Transverse colon (tissue), 3 donors: Measurements from ENCODE around the gene THSD7A.

Experiments used
- EP300 ChIP-seq: sonication (generic); formaldehyde crosslinking; IDR thresholded peaks from one replicate; pipeline ENCODE4 v1.6.1; 2017; ENCODE audit warnings: antibody characterized with exemption, low read depth
- POLR2A ChIP-seq: fragments of 450-650 bp; IDR thresholded peaks from one replicate; pipeline ENCODE4 v1.6.1; 2016; ENCODE audit warnings: antibody characterized with exemption, mild to moderate bottlenecking, moderate library complexity
- TF ChIP-seq, protein P1 (sequence below), 5 experiments: fragments of 200-600 bp in 3 of 5; fragments of 450-650 bp in 2 of 5; sonication (generic) in 3 of 5; IDR thresholded peaks; 1 replicate in 2 of 5; 2 replicates in 3 of 5; pipeline ENCODE4 v1.5.1; 2016 to 2017; ENCODE audit warnings: antibody characterized with exemption in 5 of 5, inconsistent platforms in 3 of 5, mild to moderate bottlenecking in 2 of 5, moderate library complexity in 1 of 5

DNA sequence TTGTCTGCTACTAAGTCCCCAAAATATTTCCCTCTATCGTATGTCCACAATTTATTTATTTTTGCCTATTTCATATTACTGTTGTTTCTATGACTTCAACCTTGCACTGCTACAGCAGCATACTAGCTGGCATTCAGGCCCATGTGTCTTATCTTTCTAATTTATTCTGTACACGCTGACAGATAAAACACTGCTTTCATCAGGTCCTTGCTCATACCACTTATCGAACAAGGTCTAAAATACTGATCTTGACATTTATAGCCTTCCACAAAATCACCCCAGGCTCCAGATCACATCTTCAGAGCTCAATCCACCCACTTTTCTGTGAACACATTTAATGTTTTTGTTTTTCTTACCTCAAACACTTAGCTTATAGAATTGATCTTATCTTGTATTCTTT is 374.6 kb downstream of the THSD7A start:
- no peak for TF ChIP-seq EP300
- TF ChIP-seq, protein P1, sequence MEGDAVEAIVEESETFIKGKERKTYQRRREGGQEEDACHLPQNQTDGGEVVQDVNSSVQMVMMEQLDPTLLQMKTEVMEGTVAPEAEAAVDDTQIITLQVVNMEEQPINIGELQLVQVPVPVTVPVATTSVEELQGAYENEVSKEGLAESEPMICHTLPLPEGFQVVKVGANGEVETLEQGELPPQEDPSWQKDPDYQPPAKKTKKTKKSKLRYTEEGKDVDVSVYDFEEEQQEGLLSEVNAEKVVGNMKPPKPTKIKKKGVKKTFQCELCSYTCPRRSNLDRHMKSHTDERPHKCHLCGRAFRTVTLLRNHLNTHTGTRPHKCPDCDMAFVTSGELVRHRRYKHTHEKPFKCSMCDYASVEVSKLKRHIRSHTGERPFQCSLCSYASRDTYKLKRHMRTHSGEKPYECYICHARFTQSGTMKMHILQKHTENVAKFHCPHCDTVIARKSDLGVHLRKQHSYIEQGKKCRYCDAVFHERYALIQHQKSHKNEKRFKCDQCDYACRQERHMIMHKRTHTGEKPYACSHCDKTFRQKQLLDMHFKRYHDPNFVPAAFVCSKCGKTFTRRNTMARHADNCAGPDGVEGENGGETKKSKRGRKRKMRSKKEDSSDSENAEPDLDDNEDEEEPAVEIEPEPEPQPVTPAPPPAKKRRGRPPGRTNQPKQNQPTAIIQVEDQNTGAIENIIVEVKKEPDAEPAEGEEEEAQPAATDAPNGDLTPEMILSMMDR (IDR thresholded peaks at IDR 0.05) = no peak
- no peak for TF ChIP-seq POLR2A
